Karpas-422 (cell line): ENCODE data around the gene GSC2. TPM values are rescaled to one million over a fixed set of nuclear protein-coding genes. Genes with fewer than 3 reads are reported as not detected.

ENCODE experiments used
- DNase-seq: peaks from one replicate; pipeline ENCODE4 v3.0.0-alpha.2; 2015
- H2AFZ ChIP-seq: fragments of 200-600 bp; sonication (generic); 2 replicates; pipeline ENCODE4 v1.6.1; 2014; ENCODE audit warnings: antibody characterized with exemption, low read length, mixed read lengths
- H3K27ac ChIP-seq: fragments of 200-600 bp; sonication (generic); 2 replicates; pipeline ENCODE4 v1.5.1; 2014; ENCODE audit warnings: mild to moderate bottlenecking, low read length, moderate library complexity
- H3K27me3 ChIP-seq: fragments of 200-600 bp; sonication (generic); 2 replicates; pipeline ENCODE4 v1.6.1; 2014; ENCODE audit warnings: low read length, mixed read lengths
- H3K36me3 ChIP-seq: fragments of 200-600 bp; sonication (generic); 2 replicates; pipeline ENCODE4 v1.6.1; 2014; ENCODE audit warnings: low read length, mixed read lengths; ENCODE audit not compliant: insufficient read depth
- H3K4me1 ChIP-seq: fragments of 200-600 bp; sonication (generic); 2 replicates; pipeline ENCODE4 v1.6.1; 2014; ENCODE audit warnings: mild to moderate bottlenecking, low read length, mixed read lengths
- H3K4me2 ChIP-seq: fragments of 200-600 bp; sonication (generic); 2 replicates; pipeline ENCODE4 v1.6.1; 2014; ENCODE audit warnings: low read length, low read depth, mild to moderate bottlenecking; ENCODE audit not compliant: poor library complexity, severe bottlenecking
- H3K4me3 ChIP-seq: fragments of 200-600 bp; sonication (generic); 2 replicates; pipeline ENCODE4 v1.5.1; 2014; ENCODE audit warnings: mild to moderate bottlenecking, antibody characterized with exemption, low read length, mixed read lengths
- H3K79me2 ChIP-seq: fragments of 200-600 bp; sonication (generic); 2 replicates; pipeline ENCODE4 v1.6.1; 2014; ENCODE audit warnings: mild to moderate bottlenecking, low read length, mixed read lengths
- H3K9ac ChIP-seq: fragments of 200-600 bp; sonication (generic); 2 replicates; pipeline ENCODE4 v1.6.0; 2014; ENCODE audit warnings: low read length
- H3K9me2 ChIP-seq: fragments of 200-600 bp; sonication (generic), shearing (Covaris generic); replicated peaks from 2 replicates; pipeline ENCODE4 v1.6.0; 2014; ENCODE audit warnings: mild to moderate bottlenecking, low read length, moderate library complexity; ENCODE audit not compliant: insufficient read depth
- H3K9me3 ChIP-seq: fragments of 300-700, 200-600 bp; sonication (generic); 2 replicates; pipeline ENCODE4 v1.6.1; 2014; ENCODE audit warnings: low read length, mixed read lengths
- H4K20me1 ChIP-seq: fragments of 200-600 bp; sonication (generic); 2 replicates; pipeline ENCODE4 v1.6.1; 2014; ENCODE audit warnings: mild to moderate bottlenecking, antibody characterized with exemption, low read length, low read depth; ENCODE audit not compliant: insufficient read depth
- total RNA-seq: library from RNA; depleted of rRNA; stranded (reverse); fragments of >200 nt; shearing (Covaris generic); gene quantifications from 2 replicates; pipeline ENCODE4 v1.2.3, GENCODE V29; 2014; ENCODE audit warnings: low replicate concordance

GSC2 gene
- total RNA-seq, 1 experiment from 2014 or later: not detected

- H3K4me1 ChIP-seq: peaks cover 4% of the 10 kb centered on the region
These were observed 22.1 kb downstream of the GSC2 start for GRCh38 chr22:19128009-19128401.

GRCh38 chr22:19127329-19128008, 22.6 kb downstream of the GSC2 start:
- H3K79me2 ChIP-seq: no peaks in the 10 kb centered on the region
- no peak for DNase-seq
- H3K9ac ChIP-seq: no peak overlapping the region
- H3K4me1 ChIP-seq: peaks cover 10% of the 10 kb centered on the region
- no peak overlapping the region for H3K4me3 ChIP-seq
- H3K36me3 ChIP-seq: no peaks in the 10 kb centered on the region
- no peak overlapping the region for H3K4me2 ChIP-seq
- H4K20me1 ChIP-seq: no peaks in the 10 kb centered on the region
- no peak overlapping the region for H3K27ac ChIP-seq
- H3K9me2 ChIP-seq: no peaks in the 10 kb centered on the region
- H3K9me3 ChIP-seq: no peaks in the 10 kb centered on the region
- no peaks in the 10 kb centered on the region for H3K27me3 ChIP-seq
- H2AFZ ChIP-seq: no peak overlapping the region

More at GRCh38 chr22:19128009-19128401, 22.1 kb downstream of the GSC2 start:
- Histone ChIP-seq H3K4me3 (no peak overlapping the region), H3K9me2 (no peaks in the 10 kb centered on the region), H3K27me3 (no peaks in the 10 kb centered on the region), H3K36me3 (no peaks in the 10 kb centered on the region), H2AFZ (no peak overlapping the region), H4K20me1 (no peaks in the 10 kb centered on the region), H3K79me2 (no peaks in the 10 kb centered on the region), H3K9ac (no peak overlapping the region), H3K9me3 (no peaks in the 10 kb centered on the region), H3K4me2 (no peak overlapping the region), H3K27ac (no peak overlapping the region)
- DNase-seq: no peak

GRCh38 chr22:19126309-19127273, 23.5 kb downstream of the GSC2 start:
- H3K36me3 ChIP-seq: no peaks in the 10 kb centered on the region
- H3K9me3 ChIP-seq: no peaks in the 10 kb centered on the region
- H3K27me3 ChIP-seq: no peaks in the 10 kb centered on the region
- no peak overlapping the region for H3K4me2 ChIP-seq
- H4K20me1 ChIP-seq: peaks cover 1% of the 10 kb centered on the region; the same call in 1 of the 2 replicates
- H3K27ac ChIP-seq: no peak overlapping the region
- no peak for DNase-seq
- no peak overlapping the region for H3K4me3 ChIP-seq
- no peaks in the 10 kb centered on the region for H3K9me2 ChIP-seq
- H3K4me1 ChIP-seq: peaks cover 10% of the 10 kb centered on the region
- H3K9ac ChIP-seq: no peak overlapping the region
- H3K79me2 ChIP-seq: peaks cover 6% of the 10 kb centered on the region
- no peak overlapping the region for H2AFZ ChIP-seq

- Histone ChIP-seq H4K20me1 (peaks cover 10% of the 10 kb centered on the region; the same call in 1 of the 2 replicates), H3K27ac (no peak overlapping the region), H3K36me3 (no peaks in the 10 kb centered on the region), H3K9me2 (no peaks in the 10 kb centered on the region), H3K4me1 (peaks cover 17% of the 10 kb centered on the region), H3K4me3 (no peak overlapping the region), H2AFZ (no peak overlapping the region), H3K4me2 (no peak overlapping the region), H3K27me3 (no peaks in the 10 kb centered on the region), H3K9me3 (no peaks in the 10 kb centered on the region), H3K79me2 (peaks cover 15% of the 10 kb centered on the region), H3K9ac (no peak overlapping the region)
- DNase-seq: no peak
These were observed 24.4 kb downstream of the GSC2 start for GRCh38 chr22:19125474-19126308.

- Histone ChIP-seq H3K4me1 (peaks cover 24% of the 10 kb centered on the region), H2AFZ (no peak overlapping the region), H3K9me2 (no peaks in the 10 kb centered on the region), H3K79me2 (peaks cover 21% of the 10 kb centered on the region), H3K9ac (no peak overlapping the region), H4K20me1 (peaks cover 16% of the 10 kb centered on the region; the same call in 1 of the 2 replicates), H3K4me2 (no peak overlapping the region), H3K4me3 (no peak overlapping the region), H3K27ac (no peak overlapping the region), H3K27me3 (no peaks in the 10 kb centered on the region), H3K9me3 (no peaks in the 10 kb centered on the region), H3K36me3 (no peaks in the 10 kb centered on the region)
- DNase-seq: no peak
These were observed 25.1 kb downstream of the GSC2 start for GRCh38 chr22:19125011-19125410.

GRCh38 chr22:19124377-19124776, 25.7 kb downstream of the GSC2 start:
- no peak for DNase-seq
- no peak overlapping the region for H3K9ac ChIP-seq
- H3K27ac ChIP-seq: no peak overlapping the region
- H3K79me2 ChIP-seq: peaks cover 28% of the 10 kb centered on the region
- peaks cover 23% of the 10 kb centered on the region; the same call in 1 of the 2 replicates for H4K20me1 ChIP-seq
- H3K4me2 ChIP-seq: no peak overlapping the region
- H3K4me1 ChIP-seq: peaks cover 30% of the 10 kb centered on the region
- no peak overlapping the region for H3K4me3 ChIP-seq
- no peaks in the 10 kb centered on the region for H3K9me2 ChIP-seq
- H3K9me3 ChIP-seq: no peaks in the 10 kb centered on the region
- H3K27me3 ChIP-seq: no peaks in the 10 kb centered on the region
- H2AFZ ChIP-seq: no peak overlapping the region
- no peaks in the 10 kb centered on the region for H3K36me3 ChIP-seq

GRCh38 chr22:19123936-19124335, 26.2 kb downstream of the GSC2 start:
- Histone ChIP-seq H3K4me1 (peaks cover 34% of the 10 kb centered on the region), H3K36me3 (no peaks in the 10 kb centered on the region), H3K27ac (no peak overlapping the region), H3K27me3 (no peaks in the 10 kb centered on the region), H4K20me1 (peaks cover 27% of the 10 kb centered on the region; the same call in 1 of the 2 replicates), H3K4me2 (no peak overlapping the region), H3K9ac (no peak overlapping the region), H3K4me3 (no peak overlapping the region), H3K79me2 (peaks cover 32% of the 10 kb centered on the region), H3K9me3 (no peaks in the 10 kb centered on the region), H2AFZ (no peak overlapping the region), H3K9me2 (no peaks in the 10 kb centered on the region)
- DNase-seq: no peak
